Activated CD8-positive, alpha-beta memory T cell treated with anti-CD3 and anti-CD28 coated beads, Interleukin-2, amount 50 U/mL, for 48 hours (primary cell): Measurements from ENCODE around the gene TNFAIP8L3.
"Not testable (repeated sequence)": the region's sequence is repeated elsewhere in the genome, so short reads cannot be mapped to it uniquely, and the experiment has no call there.

Experiments
- DNase-seq: peaks from one replicate; pipeline ENCODE4 v3.0.0-alpha.2; 2020

Gene TNFAIP8L3

GRCh38 chr15:51094606-51095569 is at the start of gene TNFAIP8L3:
Gene TNFAIP8L3, minus strand, starts transcription at chr15:51094906. Its CDS starts 311 bp downstream, at chr15:51094595.
- no peak for DNase-seq

- no peak for DNase-seq
These were observed 49.4 kb upstream of the TNFAIP8L3 start for GRCh38 chr15:51144021-51144532.

DNA sequence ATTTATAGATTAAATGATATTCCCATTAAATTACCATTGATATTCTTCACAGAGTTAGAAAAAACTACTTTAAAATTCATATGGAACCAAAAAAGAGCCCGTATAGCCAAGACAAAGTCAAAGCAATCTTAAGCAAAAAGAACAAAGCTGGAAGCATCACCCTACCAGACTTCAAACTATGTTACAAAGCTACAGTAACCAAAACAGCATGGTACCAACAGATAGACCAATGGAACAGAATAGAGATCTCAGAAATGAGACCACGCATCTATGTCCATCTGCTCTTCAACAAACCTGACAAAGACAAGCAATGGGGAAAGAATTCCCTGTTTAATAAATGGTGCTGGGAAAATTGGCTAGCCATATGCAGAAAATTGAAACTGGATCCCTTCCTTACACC is 45.6 kb upstream of the TNFAIP8L3 start:
- not testable (repeated sequence) for DNase-seq

- no peak for DNase-seq
These were observed 44.4 kb upstream of the TNFAIP8L3 start for GRCh38 chr15:51139091-51139490.

DNA sequence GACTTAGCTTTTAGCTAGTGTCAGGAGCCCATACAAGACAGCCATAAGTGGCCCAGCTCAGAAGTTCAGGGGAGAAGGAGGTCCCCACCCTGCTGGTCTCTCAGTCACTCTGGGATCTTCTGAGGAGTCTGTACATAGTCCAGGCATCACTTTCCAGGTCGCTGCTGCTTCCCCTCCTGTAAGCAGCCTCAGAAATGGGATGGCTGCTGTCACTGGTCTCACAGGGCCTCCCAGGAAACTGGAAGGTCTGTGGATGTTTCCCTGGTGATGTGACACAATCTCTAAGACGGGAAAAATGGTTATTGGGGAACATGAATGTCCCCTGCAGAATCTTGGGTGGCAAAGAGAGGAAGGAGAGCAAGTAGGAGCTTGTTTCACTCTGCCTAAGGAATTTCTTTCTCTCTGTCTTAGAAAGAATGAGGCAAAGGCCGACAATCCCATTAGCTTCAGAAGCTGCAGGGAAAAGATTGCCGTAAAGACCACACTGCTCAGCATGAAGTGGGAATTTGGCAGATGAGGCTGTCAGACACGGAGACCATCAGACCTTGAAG is 43.2 kb upstream of the TNFAIP8L3 start:
- DNase-seq: no peak

DNA sequence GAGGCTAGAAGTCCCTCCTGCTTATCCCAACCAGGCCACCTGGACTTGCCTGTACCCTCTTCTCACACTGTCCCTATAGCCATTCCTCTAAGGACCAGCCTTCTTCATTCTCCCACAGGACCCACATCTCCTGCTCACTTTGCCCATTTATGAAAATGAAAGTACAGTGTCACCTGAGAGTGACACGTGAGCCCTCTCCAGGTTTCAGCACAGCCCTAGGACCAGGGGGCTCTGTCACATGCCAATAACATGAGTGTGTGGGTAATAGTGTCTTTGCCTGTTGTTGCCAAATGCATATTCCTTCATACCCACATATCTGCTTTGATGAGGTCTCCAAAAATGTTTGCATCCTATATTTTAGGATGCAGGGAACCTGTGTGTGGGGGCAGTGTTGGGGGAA is 42.3 kb upstream of the TNFAIP8L3 start:
- DNase-seq: no peak

DNA sequence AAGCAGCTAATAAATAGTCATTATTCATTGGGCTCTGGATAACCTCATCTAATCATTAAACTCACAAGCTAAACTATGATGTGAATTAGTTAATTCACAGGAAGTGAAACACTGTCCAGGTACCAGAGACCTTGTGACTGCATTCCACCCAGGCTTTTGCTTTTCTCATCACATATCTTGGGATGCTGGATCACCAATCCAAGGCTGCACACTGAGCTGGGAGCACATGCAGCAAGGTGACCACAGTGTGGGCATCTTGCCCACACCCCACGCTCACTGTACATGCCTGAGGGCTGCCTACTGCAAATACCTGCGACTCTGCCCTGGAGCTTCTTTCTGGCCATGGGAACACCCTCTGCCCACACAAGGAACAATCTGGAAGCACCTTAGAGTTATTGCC is 40.6 kb upstream of the TNFAIP8L3 start:
- DNase-seq: no peak

- no peak for DNase-seq
These were observed 39.9 kb upstream of the TNFAIP8L3 start for GRCh38 chr15:51134416-51135199.

GRCh38 chr15:51133140-51133765 is 38.5 kb upstream of the TNFAIP8L3 start:
- no peak for DNase-seq

DNA sequence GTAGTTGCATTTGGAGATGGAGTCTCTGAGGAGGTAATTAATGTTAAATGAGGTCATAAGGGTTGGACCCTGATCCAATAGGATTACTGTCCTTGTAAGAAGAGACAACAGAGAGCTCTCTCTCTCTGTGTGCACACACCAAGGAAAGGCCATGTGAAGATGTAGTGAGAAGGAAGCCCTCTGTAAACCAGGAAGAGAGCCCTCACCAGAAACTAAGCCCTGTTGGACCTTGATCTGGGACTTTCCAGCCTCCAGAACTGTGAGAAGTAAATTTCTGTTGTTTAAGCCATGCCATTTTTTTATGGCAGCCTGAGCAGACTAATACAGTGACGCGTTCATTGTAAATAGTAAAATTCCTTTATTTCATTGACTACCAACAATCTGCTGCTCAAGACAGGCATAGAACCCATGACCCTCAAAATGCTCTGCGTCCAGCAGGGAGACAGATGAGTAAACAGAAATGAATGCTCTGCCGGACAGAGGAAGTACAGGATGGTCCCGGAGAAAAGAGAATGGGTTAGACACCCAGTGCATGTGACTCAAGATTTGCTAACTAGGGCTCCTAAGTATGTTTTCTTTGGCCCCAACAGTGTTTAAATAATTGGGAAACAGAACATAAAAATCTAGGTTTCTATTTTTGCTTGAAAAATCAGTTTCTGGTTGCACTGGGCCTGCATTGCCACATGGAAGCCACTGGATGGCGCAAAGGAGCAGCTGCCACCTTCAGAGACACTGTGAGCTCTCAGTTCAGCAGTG is 37.9 kb upstream of the TNFAIP8L3 start:
- no peak for DNase-seq

DNA sequence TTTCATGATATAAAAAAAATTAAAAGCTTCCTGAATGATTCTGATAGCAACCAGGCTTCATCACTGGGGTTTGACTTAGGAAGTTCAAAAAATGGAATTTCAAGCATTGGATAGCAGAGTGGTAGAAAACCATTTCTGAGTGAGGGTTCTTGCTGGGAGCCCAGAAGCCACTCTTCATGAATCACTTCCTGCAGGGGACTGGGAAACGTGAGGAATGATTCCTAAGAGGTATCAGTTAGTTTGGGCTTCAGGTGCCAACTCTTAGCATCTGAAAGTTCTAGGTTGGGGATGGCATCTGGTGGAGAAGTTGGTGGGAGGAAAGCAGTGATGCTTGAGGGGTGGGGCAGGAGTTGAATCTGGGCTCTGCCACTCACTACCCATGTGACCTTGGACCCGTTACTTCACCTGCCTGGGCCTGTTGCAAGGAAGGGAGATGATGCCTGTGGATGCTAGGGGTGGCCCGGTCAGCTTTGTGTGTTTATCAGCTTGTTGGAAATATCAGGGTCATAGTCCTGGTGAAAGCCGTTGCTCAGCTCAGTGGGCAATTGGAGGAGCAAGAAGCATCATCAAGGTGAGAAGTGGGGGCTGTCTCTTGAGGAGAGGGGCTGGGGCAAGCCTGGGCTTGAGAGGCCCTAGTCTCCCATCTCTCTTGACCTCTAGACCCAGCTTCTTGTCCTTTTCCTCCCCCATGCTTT is 37.0 kb upstream of the TNFAIP8L3 start:
- DNase-seq: no peak

DNA sequence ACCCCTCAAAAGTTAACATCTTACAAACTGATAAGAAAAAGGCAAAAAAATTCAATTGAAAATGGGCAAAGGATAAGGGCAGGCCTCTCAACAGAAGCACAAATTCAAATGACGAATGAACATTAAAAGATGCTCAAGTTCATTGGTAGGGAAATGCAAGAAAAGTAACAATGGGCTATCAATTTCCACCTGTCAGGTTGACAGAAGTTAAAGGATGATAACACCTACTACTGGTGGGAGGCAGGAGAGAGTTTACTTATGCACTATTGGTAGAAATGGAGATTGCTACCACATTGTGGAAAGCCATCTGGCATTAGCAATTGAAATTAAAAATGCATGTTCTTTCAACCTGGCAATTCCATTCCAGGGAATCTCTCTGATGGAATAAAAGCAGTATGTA is 35.6 kb upstream of the TNFAIP8L3 start:
- no peak for DNase-seq

DNA sequence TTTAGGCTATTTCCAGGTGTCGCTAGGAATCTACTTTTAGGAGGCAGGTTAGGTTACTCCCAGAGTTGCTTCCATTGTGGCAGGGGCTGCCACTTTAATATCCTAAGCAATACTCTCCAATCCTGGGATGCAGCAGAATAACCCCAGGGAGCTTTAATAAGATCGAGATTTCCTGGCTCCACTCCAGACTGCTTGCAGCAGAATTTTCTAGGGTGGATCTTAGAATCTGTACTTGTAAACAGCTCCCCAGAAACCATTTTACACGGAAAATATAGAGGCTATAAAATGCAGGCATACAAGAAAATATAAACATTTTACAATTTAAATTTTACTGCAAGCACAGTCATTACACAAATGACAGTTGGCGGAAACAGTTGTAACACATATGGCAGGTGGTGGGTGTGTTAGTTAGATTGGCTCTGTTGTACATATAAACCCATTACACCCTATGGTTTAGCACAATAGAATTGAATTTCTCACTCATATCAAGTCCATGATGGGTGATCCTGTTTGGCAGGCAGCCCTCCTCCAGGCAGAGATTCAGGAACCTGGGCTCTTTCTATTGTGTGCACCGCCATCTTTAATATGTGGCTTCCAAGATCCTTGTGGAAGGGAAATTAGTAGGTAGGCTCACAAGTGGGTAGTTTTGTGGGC is 35.0 kb upstream of the TNFAIP8L3 start:
- no peak for DNase-seq

GRCh38 chr15:51128701-51129100 is 34.0 kb upstream of the TNFAIP8L3 start:
- no peak for DNase-seq

DNA sequence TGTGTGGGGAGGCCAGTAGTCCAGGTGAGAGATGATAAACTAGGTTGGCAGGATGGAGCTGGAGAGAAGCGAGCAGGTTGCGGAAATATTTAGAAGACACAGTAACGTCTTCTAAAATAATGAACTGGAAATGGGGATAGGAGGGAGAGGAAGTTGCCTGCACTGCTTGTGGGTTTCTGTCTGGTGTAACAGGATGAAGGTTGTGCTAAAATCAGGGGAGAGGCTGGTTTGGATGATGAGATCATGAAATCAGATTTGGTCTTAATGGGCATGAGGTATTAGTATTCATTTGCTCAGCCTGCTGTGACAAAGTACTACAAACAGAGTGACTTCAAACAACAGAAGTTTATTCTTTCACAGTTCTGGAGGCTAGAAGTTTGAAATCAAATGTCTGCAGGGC is 32.1 kb upstream of the TNFAIP8L3 start:
- no peak for DNase-seq

GRCh38 chr15:51123002-51123401 is 28.3 kb upstream of the TNFAIP8L3 start:
- DNase-seq: not testable (repeated sequence)

DNA sequence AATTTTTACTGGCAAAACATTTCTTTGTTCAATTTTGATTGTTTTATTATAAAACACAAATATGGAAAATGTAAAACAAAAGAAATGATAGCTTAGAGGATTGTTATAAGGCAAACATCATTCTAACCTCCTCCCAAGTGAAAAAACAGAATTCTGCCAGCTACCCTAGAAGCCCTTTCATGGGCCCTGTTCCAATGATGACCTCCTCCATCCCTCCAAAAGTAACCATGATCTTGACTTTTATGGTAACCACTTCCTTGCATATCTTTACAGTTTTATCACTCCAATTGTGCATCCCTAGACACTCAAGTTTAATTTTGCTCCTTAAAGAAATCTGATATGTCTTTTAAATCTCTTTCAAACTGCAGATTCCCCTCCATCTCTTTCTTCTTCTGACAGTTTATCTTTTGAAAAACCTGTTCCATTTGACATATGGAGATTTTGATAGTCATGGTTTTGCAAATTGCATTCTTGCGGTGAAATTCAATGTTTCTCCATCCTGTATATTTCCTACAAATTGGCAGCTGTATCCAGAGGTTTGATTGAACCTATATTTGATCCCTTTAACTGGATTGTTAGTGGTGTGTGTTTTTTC is 27.0 kb upstream of the TNFAIP8L3 start:
- no peak for DNase-seq

DNA sequence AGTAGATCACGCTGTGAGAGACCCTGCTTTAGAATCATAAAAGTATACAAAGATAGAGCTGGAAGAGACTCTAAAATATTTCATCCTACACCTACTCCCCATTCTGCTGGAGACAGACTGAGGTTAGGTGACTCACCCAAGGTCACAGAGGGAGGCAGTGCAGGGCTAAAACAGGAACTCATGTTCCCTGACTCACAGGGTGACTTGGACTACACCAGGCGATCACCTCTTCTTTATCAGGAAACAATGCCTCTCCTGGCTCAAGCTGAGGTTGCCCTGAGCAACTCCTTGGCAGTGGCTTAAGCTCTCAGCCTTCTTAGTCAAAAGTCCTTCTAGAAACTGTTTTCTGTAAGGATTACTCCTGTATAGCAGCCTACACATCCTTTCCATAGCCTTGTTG is 26.4 kb upstream of the TNFAIP8L3 start:
- DNase-seq: no peak

- DNase-seq: no peak
These were observed 24.4 kb upstream of the TNFAIP8L3 start for GRCh38 chr15:51119120-51119519.

DNA sequence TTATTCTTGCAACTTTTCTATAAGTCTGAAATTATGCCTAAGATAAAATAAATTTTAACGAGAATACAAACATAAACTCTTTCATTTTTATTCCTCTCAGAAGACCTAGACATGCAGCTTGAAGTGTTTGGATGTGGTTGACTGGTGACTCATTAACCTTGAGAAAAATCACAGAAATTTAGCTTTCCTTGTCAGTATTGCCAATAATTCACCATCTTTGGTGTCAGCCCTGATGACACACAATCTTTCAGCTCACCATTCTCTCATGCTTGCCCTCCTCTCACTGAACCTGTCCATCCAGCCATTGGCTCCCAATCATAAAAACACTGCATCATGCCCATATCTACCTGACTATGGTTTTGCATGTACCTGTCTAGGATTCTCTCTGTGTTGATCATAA is 22.6 kb upstream of the TNFAIP8L3 start:
- no peak for DNase-seq
